H1 (cell line): Measurements from ENCODE around the gene RPS6KA5. TPM values are rescaled to one million over a fixed set of nuclear protein-coding genes. Genes with fewer than 3 reads are reported as not detected.

Experiments
- CTCF ChIA-PET: fragments of 300-600 bp; sonication (Branson Sonifier 250); formaldehyde crosslinking; loops from one replicate; lab custom pipeline; 2021; ENCODE audit not compliant: partially characterized antibody; lab: Charles Lee
- POLR2A ChIA-PET: fragments of 300-600 bp; sonication (Branson Sonifier 250); formaldehyde crosslinking; loops from one replicate; lab custom pipeline; 2021; ENCODE audit warnings: inconsistent platforms; ENCODE audit not compliant: partially characterized antibody; lab: Charles Lee
- DNase-seq, 2 experiments: peaks; one replicate each; pipeline versions ENCODE4 v3.0.0 to v3.0.0-alpha.2; 2010 to 2022; ENCODE audit warnings: low spot score in 2 of 2, low read depth in 1 of 2, mixed read lengths in 1 of 2
- FAIRE-seq: peaks from 2 replicates; lab custom pipeline; 2011; peaks lifted over from hg19 to GRCh38; lab: Jason Lieb, UNC
- H2AFZ ChIP-seq: 2 replicates; pipeline ENCODE4 v1.8.1; 2012; ENCODE audit warnings: low read length, inconsistent platforms
- H2AK5ac ChIP-seq: 2 replicates; pipeline ENCODE4 v1.6.1; 2013; ENCODE audit warnings: low read depth, low read length
- H2BK120ac ChIP-seq: replicated peaks from 2 replicates; pipeline ENCODE3; 2013; ENCODE audit warnings: low read depth, low read length, inconsistent platforms
- H2BK12ac ChIP-seq: 2 replicates; pipeline ENCODE4 v1.6.1; 2013; ENCODE audit warnings: low read depth, low read length
- H2BK15ac ChIP-seq: 2 replicates; pipeline ENCODE4 v1.6.1; 2013; ENCODE audit warnings: low read length
- H2BK20ac ChIP-seq: 2 replicates; pipeline ENCODE4 v1.6.1; 2013; ENCODE audit warnings: low read length
- H2BK5ac ChIP-seq: 2 replicates; pipeline ENCODE4 v1.6.1; 2013; ENCODE audit warnings: low read depth, low read length
- H3K14ac ChIP-seq: 2 replicates; pipeline ENCODE4 v1.6.1; 2013; ENCODE audit warnings: inconsistent platforms; ENCODE audit not compliant: insufficient read length
- H3K18ac ChIP-seq: 2 replicates; pipeline ENCODE4 v1.6.1; 2013; ENCODE audit warnings: low read length; ENCODE audit errors: extremely low read depth
- H3K23ac ChIP-seq: 2 replicates; pipeline ENCODE4 v1.6.1; 2013; ENCODE audit warnings: inconsistent platforms; ENCODE audit not compliant: insufficient read length
- H3K23me2 ChIP-seq: 2 replicates; pipeline ENCODE4 v1.6.1; 2013; ENCODE audit warnings: low read depth, low read length
- H3K27ac ChIP-seq: 2 replicates; pipeline ENCODE4 v1.6.1; 2011; ENCODE audit warnings: low read depth, low read length, inconsistent platforms
- H3K27me3 ChIP-seq, 4 experiments: replicated peaks in 1 of 4; 1 replicate in 1 of 4; 2 replicates in 3 of 4; pipeline versions ENCODE4 v1.6.1 to v1.8.1; 2011 to 2013; ENCODE audit warnings: low read length in 3 of 4, mild to moderate bottlenecking in 3 of 4, inconsistent platforms in 2 of 4, mixed read lengths in 2 of 4, moderate library complexity in 1 of 4; ENCODE audit not compliant: control insufficient read depth in 3 of 4, insufficient read depth in 3 of 4; ENCODE audit errors: extremely low read depth in 1 of 4
- H3K36me3 ChIP-seq, 4 experiments: 2 replicates each; pipeline versions ENCODE4 v1.6.1 to v1.8.1; 2011 to 2013; ENCODE audit warnings: mild to moderate bottlenecking in 4 of 4, low read length in 3 of 4, moderate library complexity in 2 of 4, control low read depth in 1 of 4, inconsistent platforms in 1 of 4; ENCODE audit not compliant: insufficient read depth in 4 of 4, control insufficient read depth in 2 of 4
- H3K4ac ChIP-seq: replicated peaks from 2 replicates; pipeline ENCODE3; 2013; ENCODE audit warnings: low read length, low read depth, mixed read lengths, inconsistent platforms; ENCODE audit not compliant: insufficient read length
- H3K4me1 ChIP-seq, 4 experiments: replicated peaks in 1 of 4; 1 replicate in 1 of 4; 2 replicates in 3 of 4; pipeline versions ENCODE4 v1.6.1 to v1.8.1; 2011 to 2013; ENCODE audit warnings: low read length in 3 of 4, inconsistent platforms in 2 of 4, mixed read lengths in 1 of 4; ENCODE audit not compliant: insufficient read depth in 4 of 4, control insufficient read depth in 3 of 4
- H3K4me2 ChIP-seq, 2 experiments: 2 replicates each; pipeline versions ENCODE4 v1.6.1 to v1.8.1; 2011 to 2013; ENCODE audit warnings: low read depth in 2 of 2, low read length in 2 of 2, control low read depth in 1 of 2, inconsistent platforms in 1 of 2, mild to moderate bottlenecking in 1 of 2; ENCODE audit not compliant: insufficient read depth in 1 of 2
- H3K4me3 ChIP-seq, 4 experiments: fragments of 200-600, 300-600 bp in 1 of 4; sonication (generic), shearing (Covaris generic), sonication (Bioruptor Twin) in 1 of 4; 2 replicates each; pipeline versions ENCODE4 v1.5.1 to v1.8.1; 2011 to 2016; ENCODE audit warnings: low read length in 4 of 4, low read depth in 3 of 4, control low read depth in 2 of 4, inconsistent platforms in 2 of 4, mild to moderate bottlenecking in 2 of 4, mixed read lengths in 1 of 4, moderate library complexity in 1 of 4; ENCODE audit not compliant: insufficient read depth in 2 of 4; ENCODE audit errors: extremely low read depth in 1 of 4
- H3K56ac ChIP-seq: replicated peaks from 2 replicates; pipeline ENCODE3; 2013; ENCODE audit warnings: low read depth, mild to moderate bottlenecking, mixed read lengths, low read length, inconsistent platforms; ENCODE audit not compliant: insufficient read length
- H3K79me1 ChIP-seq: 2 replicates; pipeline ENCODE4 v1.6.1; 2013; ENCODE audit warnings: low read depth, low read length, control low read depth
- H3K79me2 ChIP-seq, 2 experiments: 2 replicates each; pipeline versions ENCODE4 v1.6.1 to v1.8.1; 2012 to 2013; ENCODE audit warnings: low read length in 2 of 2, mild to moderate bottlenecking in 2 of 2, inconsistent platforms in 1 of 2; ENCODE audit not compliant: insufficient read depth in 2 of 2, control insufficient read depth in 1 of 2
- H3K9ac ChIP-seq, 4 experiments: replicated peaks in 1 of 4; 1 replicate in 1 of 4; 2 replicates in 3 of 4; pipeline versions ENCODE4 v1.6.1 to v1.8.1; 2011 to 2013; ENCODE audit warnings: low read depth in 3 of 4, low read length in 3 of 4, control low read depth in 2 of 4, mild to moderate bottlenecking in 2 of 4, moderate library complexity in 2 of 4, inconsistent platforms in 1 of 4; ENCODE audit errors: extremely low read depth in 1 of 4
- H3K9me3 ChIP-seq, 2 experiments: 2 replicates each; pipeline versions ENCODE4 v1.6.1 to v1.8.1; 2012 to 2013; ENCODE audit warnings: mild to moderate bottlenecking in 2 of 2, moderate library complexity in 2 of 2, control low read depth in 1 of 2, inconsistent platforms in 1 of 2, low read depth in 1 of 2, low read length in 1 of 2, mixed read lengths in 1 of 2; ENCODE audit not compliant: insufficient read depth in 2 of 2
- H4K20me1 ChIP-seq, 2 experiments: replicated peaks in 1 of 2; 2 replicates each; pipeline versions ENCODE3 to v1.8.1; 2011 to 2013; ENCODE audit warnings: inconsistent platforms in 2 of 2, low read length in 2 of 2, mild to moderate bottlenecking in 1 of 2; ENCODE audit not compliant: insufficient read depth in 2 of 2, control insufficient read depth in 1 of 2
- H4K5ac ChIP-seq: 2 replicates; pipeline ENCODE4 v1.6.1; 2013; ENCODE audit warnings: low read length, low read depth, mixed read lengths, inconsistent platforms; ENCODE audit not compliant: insufficient read length
- H4K8ac ChIP-seq: 2 replicates; pipeline ENCODE4 v1.8.0; 2013; ENCODE audit warnings: mild to moderate bottlenecking, moderate library complexity, low read length, inconsistent platforms; ENCODE audit not compliant: insufficient read depth; ENCODE audit errors: extremely low read depth
- H4K91ac ChIP-seq: replicated peaks from 2 replicates; pipeline ENCODE3; 2013; ENCODE audit warnings: low read length, mixed read lengths, inconsistent platforms; ENCODE audit not compliant: insufficient read length
- ASH2L ChIP-seq: fragments of 200-600, 300-600 bp; sonication (generic); IDR thresholded peaks from one replicate; pipeline ENCODE4 v1.7.1; 2017; ENCODE audit warnings: low read length
- BCL11A ChIP-seq, 2 experiments: IDR thresholded peaks; one replicate each; pipeline ENCODE4 v1.6.1; 2011; ENCODE audit warnings: low read depth in 2 of 2, low read length in 2 of 2, mild to moderate bottlenecking in 2 of 2
- EZH2 ChIP-seq: fragments of 200-600 bp; sonication (generic); IDR thresholded peaks from 2 replicates; pipeline ENCODE4 v1.7.1; 2012; ENCODE audit warnings: low read depth, mild to moderate bottlenecking, moderate library complexity, low read length, inconsistent platforms; ENCODE audit not compliant: severe bottlenecking
- KDM4A ChIP-seq: IDR thresholded peaks from one replicate; pipeline ENCODE4 v1.7.1; 2012; ENCODE audit warnings: low read depth, mild to moderate bottlenecking, moderate library complexity, low read length, inconsistent platforms; ENCODE audit not compliant: severe bottlenecking
- PHF8 ChIP-seq: fragments of 200-600 bp; sonication (generic); conservative IDR thresholded peaks from 2 replicates; pipeline ENCODE4 v1.7.1; 2012; ENCODE audit warnings: low read depth, mild to moderate bottlenecking, inconsistent platforms, low read length, moderate library complexity
- POLR2A ChIP-seq, 2 experiments: IDR thresholded peaks; 1 replicate in 1 of 2; 2 replicates in 1 of 2; pipeline ENCODE4 v1.6.1; 2011; ENCODE audit warnings: low read depth in 2 of 2, low read length in 2 of 2, mild to moderate bottlenecking in 2 of 2; ENCODE audit errors: control extremely low read depth in 1 of 2
- RBBP5 ChIP-seq: IDR thresholded peaks from 2 replicates; pipeline ENCODE4 v1.7.1; 2012; ENCODE audit warnings: low read depth, mild to moderate bottlenecking, inconsistent platforms, low read length, moderate library complexity, borderline replicate concordance
- RFX5 ChIP-seq: IDR thresholded peaks from 2 replicates; pipeline ENCODE4 v1.6.1; 2011; ENCODE audit warnings: low read depth, low read length, improper control_type of control experiment, borderline replicate concordance
- RXRA ChIP-seq: IDR thresholded peaks from 2 replicates; pipeline ENCODE4 v1.6.1; 2011; ENCODE audit warnings: low read depth, mild to moderate bottlenecking, low read length, moderate library complexity; ENCODE audit not compliant: insufficient read depth
- SIN3A ChIP-seq, 2 experiments: IDR thresholded peaks in 1 of 2; conservative IDR thresholded peaks in 1 of 2; 2 replicates each; pipeline ENCODE4 v1.6.1; 2011 to 2012; ENCODE audit warnings: low read length in 2 of 2, improper control_type of control experiment in 1 of 2, low read depth in 1 of 2, mild to moderate bottlenecking in 1 of 2
- SP1 ChIP-seq: IDR thresholded peaks from 2 replicates; pipeline ENCODE4 v1.6.1; 2011; ENCODE audit warnings: low read depth, low read length
- SP4 ChIP-seq: IDR thresholded peaks from 2 replicates; pipeline ENCODE4 v1.6.1; 2012; ENCODE audit warnings: low read length, inconsistent platforms
- SUZ12 ChIP-seq: fragments of 200-600 bp; sonication (generic); IDR thresholded peaks from 2 replicates; pipeline ENCODE4 v1.6.1; 2012; ENCODE audit warnings: mild to moderate bottlenecking, inconsistent platforms, low read length, moderate library complexity, mixed read lengths
- TAF1 ChIP-seq: IDR thresholded peaks from 2 replicates; pipeline ENCODE4 v1.6.1; 2011; ENCODE audit warnings: mild to moderate bottlenecking, low read depth, low read length
- TBP ChIP-seq: IDR thresholded peaks from 2 replicates; pipeline ENCODE4 v1.6.1; 2011; ENCODE audit warnings: low read depth, low read length, improper control_type of control experiment
- TEAD4 ChIP-seq: IDR thresholded peaks from 2 replicates; pipeline ENCODE4 v1.6.1; 2012; ENCODE audit warnings: low read depth, low read length, inconsistent platforms, mixed read lengths
- YY1 ChIP-seq: IDR thresholded peaks from 2 replicates; pipeline ENCODE4 v1.6.1; 2011; ENCODE audit warnings: low read depth, mild to moderate bottlenecking, low read length
- polyA plus RNA-seq, 7 experiments: library from polyadenylated mRNA; depleted of rRNA in 3 of 7; stranded (reverse) in 5 of 7; unstranded in 2 of 7; fragments of >200 nt in 5 of 7; fragments of 200-250 nt in 2 of 7; gene quantifications; 1 replicate in 5 of 7; 2 replicates in 1 of 7; 4 replicates in 1 of 7; pipeline versions ENCODE4 v1.2.1 to v1.2.3, GENCODE V29; 2011 to 2013; ENCODE audit warnings: missing spikeins in 2 of 7, mixed read lengths in 2 of 7
- total RNA-seq: library from RNA; stranded (reverse); fragmentation: NEBNext Ultra II Directional; extraction: Animal tissue kit (Norgen Biotek cat#: 25700); gene quantifications from 2 replicates; pipeline ENCODE4 v1.2.1, GENCODE V29; 2021

RPS6KA5 gene
- total and polyA plus RNA-seq, 2 of the 8 experiments (the other 6 are each of a cell fraction or from before 2014, with no cell fraction given) = 0.85 to 3.1 TPM

- Histone ChIP-seq H3K18ac (no peak overlapping the region), H2BK12ac (no peak overlapping the region), H3K56ac (no peak overlapping the region), H3K23ac (no peak overlapping the region), H2BK15ac (no peak overlapping the region), H2BK5ac (no peak overlapping the region), H4K91ac (no peak overlapping the region), H3K79me1 (no peaks in the 10 kb centered on the region), H3K36me3 (no peaks in the 10 kb centered on the region), H3K27ac (no peak overlapping the region), H3K14ac (no peak overlapping the region), H3K4me3 (no peak overlapping the region), H3K79me2 (no peaks in the 10 kb centered on the region), H4K8ac (no peak overlapping the region), H2BK120ac (no peak overlapping the region), H3K4ac (no peak overlapping the region), H4K5ac (no peak overlapping the region), H2AK5ac (no peak overlapping the region), H3K23me2 (no peaks in the 10 kb centered on the region), H3K9me3 (no peaks in the 10 kb centered on the region), H4K20me1 (no peaks in the 10 kb centered on the region), H2AFZ (no peak overlapping the region), H3K4me1 (no peaks in the 10 kb centered on the region), H3K9ac (no peak overlapping the region), H3K27me3 (no peaks in the 10 kb centered on the region), H3K4me2 (no peak overlapping the region), H2BK20ac (no peak overlapping the region)
- ChIA-PET POLR2A (no interaction called here), CTCF (interaction anchor here (1.5 kb wide), 1 partner anchor 11 kb away, joined by 3 read pairs; no protein-coding TSS in a partner anchor)
- FAIRE-seq = no peak
- DNase-seq = no peak
- TF ChIP-seq RFX5 = no peak
- TF ChIP-seq EZH2 = no peak
- no peak for TF ChIP-seq SP1
- TF ChIP-seq POLR2A (IDR thresholded peaks at IDR 0.05; ENCODE audit: control extremely low read depth in 1 of 2, low read depth in 2 of 2, low read length in 2 of 2) = no peak
- TF ChIP-seq ASH2L = no peak
- no peak for TF ChIP-seq TAF1
- TF ChIP-seq KDM4A = no peak
- no peak for TF ChIP-seq BCL11A (IDR thresholded peaks at IDR 0.05; ENCODE audit: low read depth in 2 of 2, low read length in 2 of 2)
- no peak for TF ChIP-seq RBBP5
- no peak for TF ChIP-seq PHF8
- no peak for TF ChIP-seq TEAD4
- TF ChIP-seq SIN3A (conservative IDR thresholded peaks at IDR 0.05 in 1 of 2, IDR thresholded peaks at IDR 0.05 in 1 of 2; ENCODE audit: low read depth in 1 of 2, low read length in 2 of 2) = no peak
- TF ChIP-seq TBP = no peak
- no peak for TF ChIP-seq YY1
- TF ChIP-seq SUZ12 = no peak
- TF ChIP-seq SP4 = no peak
- no peak for TF ChIP-seq RXRA
Observed at GRCh38 chr14:91070572-91070971, 10.1 kb upstream of the RPS6KA5 start.
